ENCODE measurements around the gene ARHGAP22.

The ARHGAP22 gene

GRCh38 chr10:48474765-48475365, 130.0 kb downstream of the ARHGAP22 start:
- no peak overlapping the region for H3K4me3 ChIP-seq (ENCODE audit: low read depth, low read length)
- TF ChIP-seq, protein P1, sequence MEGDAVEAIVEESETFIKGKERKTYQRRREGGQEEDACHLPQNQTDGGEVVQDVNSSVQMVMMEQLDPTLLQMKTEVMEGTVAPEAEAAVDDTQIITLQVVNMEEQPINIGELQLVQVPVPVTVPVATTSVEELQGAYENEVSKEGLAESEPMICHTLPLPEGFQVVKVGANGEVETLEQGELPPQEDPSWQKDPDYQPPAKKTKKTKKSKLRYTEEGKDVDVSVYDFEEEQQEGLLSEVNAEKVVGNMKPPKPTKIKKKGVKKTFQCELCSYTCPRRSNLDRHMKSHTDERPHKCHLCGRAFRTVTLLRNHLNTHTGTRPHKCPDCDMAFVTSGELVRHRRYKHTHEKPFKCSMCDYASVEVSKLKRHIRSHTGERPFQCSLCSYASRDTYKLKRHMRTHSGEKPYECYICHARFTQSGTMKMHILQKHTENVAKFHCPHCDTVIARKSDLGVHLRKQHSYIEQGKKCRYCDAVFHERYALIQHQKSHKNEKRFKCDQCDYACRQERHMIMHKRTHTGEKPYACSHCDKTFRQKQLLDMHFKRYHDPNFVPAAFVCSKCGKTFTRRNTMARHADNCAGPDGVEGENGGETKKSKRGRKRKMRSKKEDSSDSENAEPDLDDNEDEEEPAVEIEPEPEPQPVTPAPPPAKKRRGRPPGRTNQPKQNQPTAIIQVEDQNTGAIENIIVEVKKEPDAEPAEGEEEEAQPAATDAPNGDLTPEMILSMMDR (IDR thresholded peaks at IDR 0.05; ENCODE audit: borderline replicate concordance, insufficient read depth, low read depth, low read length), result no peak

- TF ChIP-seq, protein P1 (IDR thresholded peaks at IDR 0.05; ENCODE audit: borderline replicate concordance, insufficient read depth, low read depth, low read length), result no peak
- no peak overlapping the region for H3K4me3 ChIP-seq (ENCODE audit: low read depth, low read length)
Measured at GRCh38 chr10:48473704-48474103, 131.2 kb downstream of the ARHGAP22 start.

DNA sequence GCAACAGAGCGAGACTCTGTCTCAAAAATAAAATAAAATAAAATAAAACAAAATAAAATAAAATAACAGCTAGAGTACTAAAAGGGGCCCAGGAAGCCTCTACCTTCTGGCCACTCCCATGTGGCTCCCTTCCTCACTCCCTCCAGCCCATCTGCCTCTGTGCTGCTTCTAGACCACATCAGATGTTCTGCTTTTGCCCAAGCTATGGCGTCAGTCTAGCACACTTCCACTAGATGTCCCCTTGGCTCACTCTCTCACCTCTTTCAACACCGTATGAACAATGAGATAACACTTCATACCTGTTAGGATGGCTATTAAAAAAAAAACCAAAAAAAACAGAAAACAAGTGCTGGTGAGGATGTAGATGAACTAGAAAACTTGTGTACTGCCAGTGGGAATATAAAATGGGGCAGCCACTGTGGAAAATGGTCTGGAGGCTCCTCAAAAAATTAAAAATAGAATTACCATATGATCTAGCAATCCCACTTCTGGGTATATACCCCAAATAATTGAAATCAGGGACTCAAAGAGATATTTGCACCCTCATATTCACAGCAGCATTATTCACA, 132.3 kb downstream of the ARHGAP22 start:
- TF ChIP-seq, protein P1 (IDR thresholded peaks at IDR 0.05; ENCODE audit: borderline replicate concordance, insufficient read depth, low read depth, low read length), result no peak
- no peak overlapping the region for H3K4me3 ChIP-seq (ENCODE audit: low read depth, low read length)

DNA sequence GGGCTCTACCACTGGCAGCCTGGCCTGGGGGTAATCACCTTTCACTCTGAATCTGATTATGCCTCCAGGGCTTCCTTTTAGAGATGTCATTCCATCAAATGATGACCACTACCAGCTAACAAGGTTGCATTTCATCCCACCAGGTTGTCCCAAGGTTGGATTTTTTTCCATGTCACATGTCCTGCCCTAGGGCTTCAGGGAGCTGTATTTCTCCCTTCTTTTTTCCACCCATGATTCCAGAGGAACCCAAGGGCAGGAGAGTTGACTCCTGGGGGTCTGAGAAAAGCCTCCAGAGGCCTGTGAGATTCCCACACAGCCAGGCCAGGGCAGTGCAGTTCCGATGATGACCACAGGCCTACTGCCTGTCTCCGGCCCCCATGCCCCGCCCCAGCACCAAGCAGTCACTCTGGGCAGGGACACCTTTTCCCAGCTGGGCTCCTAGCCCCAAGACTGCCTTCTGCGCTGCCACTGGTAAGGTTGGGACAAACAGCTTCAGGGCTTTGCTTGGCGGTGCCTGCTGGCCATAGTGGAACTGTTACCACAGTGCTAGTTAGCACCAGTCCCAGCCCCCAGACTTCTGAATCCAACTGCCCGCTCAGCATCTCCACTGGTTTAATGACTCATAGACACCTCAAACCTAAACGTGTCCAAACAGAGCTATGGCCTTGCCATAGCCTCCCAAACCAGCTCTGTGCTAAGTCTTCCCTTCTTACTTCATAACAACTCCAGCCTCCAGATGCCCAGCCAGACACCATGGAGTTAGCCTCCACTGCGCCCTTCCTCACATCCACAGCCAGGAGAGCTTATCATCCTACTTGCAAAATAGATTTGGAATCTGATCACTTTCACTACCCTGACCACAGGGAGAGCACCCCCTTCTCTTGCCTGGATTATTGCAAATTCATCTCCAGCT, 133.7 kb downstream of the ARHGAP22 start:
- H3K4me3 ChIP-seq (ENCODE audit: low read depth, low read length), result no peak overlapping the region
- TF ChIP-seq, protein P1 (IDR thresholded peaks at IDR 0.05; ENCODE audit: borderline replicate concordance, insufficient read depth, low read depth, low read length), result no peak

GRCh38 chr10:48470115-48470892, 134.6 kb downstream of the ARHGAP22 start:
- TF ChIP-seq, protein P1 (IDR thresholded peaks at IDR 0.05; ENCODE audit: borderline replicate concordance, insufficient read depth, low read depth, low read length), result no peak

GRCh38 chr10:48469516-48470020, 135.3 kb downstream of the ARHGAP22 start:
- H3K4me3 ChIP-seq (ENCODE audit: low read depth, low read length), result no peak overlapping the region
- TF ChIP-seq, protein P1 (IDR thresholded peaks at IDR 0.05; ENCODE audit: borderline replicate concordance, insufficient read depth, low read depth, low read length), result no peak

More at GRCh38 chr10:48470115-48470892, 134.6 kb downstream of the ARHGAP22 start:
- H3K4me3 ChIP-seq (ENCODE audit: low read depth, low read length), result no peak overlapping the region

Measured in GM12875 (cell line).